Stimulated activated naive B cell treated with anti-CD40 and anti-IgM and Interleukin-4, amounts not matched to agents 10 μg/mL and 1 μg/mL and 100 μg/mL, for 72 hours (primary cell): Measurements from ENCODE around the gene SDCBP2.

Experiments
- ATAC-seq, 2 donors: fragments of 150-1000 bp; cut with Tn5 transposase; replicated peaks; 2 replicates each; pipeline ENCODE4 v1.10.0; 2021; ENCODE audit warnings: moderate library complexity in 1 of 2
- DNase-seq: peaks from one replicate; pipeline ENCODE4 v3.0.0; 2021
- H3K27ac Mint-ChIP-seq: one replicate; pipeline ENCODE4 v1.8.0; 2022; ENCODE audit warnings: mild to moderate bottlenecking, mixed read lengths
- H3K27me3 Mint-ChIP-seq, 2 donors: one replicate each; pipeline ENCODE4 v1.8.0; 2022; ENCODE audit warnings: mixed read lengths in 2 of 2
- H3K36me3 Mint-ChIP-seq, 2 donors: one replicate each; pipeline ENCODE4 v1.8.0; 2022; ENCODE audit warnings: mixed read lengths in 2 of 2, mild to moderate bottlenecking in 1 of 2
- H3K4me1 Mint-ChIP-seq, 2 donors: one replicate each; pipeline ENCODE4 v1.8.0; 2022; ENCODE audit warnings: mixed read lengths in 2 of 2, mild to moderate bottlenecking in 1 of 2
- H3K4me3 Mint-ChIP-seq, 2 donors: one replicate each; pipeline ENCODE4 v1.8.0; 2022; ENCODE audit warnings: mild to moderate bottlenecking in 2 of 2, mixed read lengths in 2 of 2, moderate library complexity in 1 of 2
- H3K9me3 Mint-ChIP-seq, 2 donors: one replicate each; pipeline ENCODE4 v1.8.0; 2022; ENCODE audit warnings: mixed read lengths in 2 of 2, mild to moderate bottlenecking in 1 of 2

The SDCBP2 gene

GRCh38 chr20:1265916-1266166, 63.1 kb downstream of the SDCBP2 start:
- DNase-seq = no peak
- H3K4me1 Mint-ChIP-seq = peaks cover 9 to 16% of the 10 kb centered on the region in 2 donors
- no peak for ATAC-seq
- H3K27ac Mint-ChIP-seq = peak overlapping the region; percentile 91
- peak overlapping the region; percentile 82 to 90 for H3K4me3 Mint-ChIP-seq
- H3K36me3 Mint-ChIP-seq = peaks cover 0 to 4% of the 10 kb centered on the region in 2 donors
- peaks cover 15 to 29% of the 10 kb centered on the region in 2 donors for H3K27me3 Mint-ChIP-seq
- peaks cover 0 to 2% of the 10 kb centered on the region in 2 donors for H3K9me3 Mint-ChIP-seq

DNA sequence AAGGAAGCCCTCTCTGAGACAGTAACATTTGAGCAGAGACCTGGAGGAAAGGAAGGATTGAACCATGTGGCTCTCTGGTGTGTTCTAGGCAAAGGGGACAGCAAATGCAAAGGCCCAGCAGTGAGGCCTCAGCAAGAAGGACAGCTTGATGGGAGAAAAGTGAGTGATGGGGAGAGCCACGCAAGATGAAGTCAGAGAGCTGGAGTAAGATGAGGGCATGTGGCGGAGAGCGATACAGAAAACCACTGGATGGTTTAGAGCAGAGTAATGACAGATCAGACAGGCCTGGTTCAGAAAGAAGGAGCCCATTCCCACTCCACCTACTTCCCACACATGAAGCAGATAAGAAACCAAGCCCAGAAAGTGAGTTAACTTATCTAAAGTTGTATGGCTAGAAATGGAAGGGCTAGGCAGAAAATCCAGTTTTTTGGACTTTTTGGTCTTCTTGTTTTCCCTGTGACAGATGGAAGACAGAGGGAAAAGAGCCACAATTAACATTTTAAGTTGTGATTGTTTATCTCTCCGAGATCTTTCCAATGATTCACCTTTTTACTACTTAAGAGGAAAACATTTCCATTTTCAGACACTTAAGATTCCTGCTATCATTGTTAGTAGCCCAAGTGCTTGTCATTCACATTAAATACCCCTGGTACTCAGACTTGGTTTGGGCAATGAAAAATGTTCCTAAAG, 63.6 kb downstream of the SDCBP2 start:
- Mint-ChIP-seq H3K27ac (peak overlapping the region; percentile 91), H3K9me3 (peaks cover 0 to 2% of the 10 kb centered on the region in 2 donors), H3K4me1 (peaks cover 9 to 16% of the 10 kb centered on the region in 2 donors), H3K36me3 (peaks cover 0 to 4% of the 10 kb centered on the region in 2 donors), H3K4me3 (peak overlapping the region; percentile 82 to 90), H3K27me3 (peaks cover 17 to 29% of the 10 kb centered on the region in 2 donors)
- ATAC-seq = no peak
- DNase-seq = no peak

GRCh38 chr20:1264727-1265126, 64.2 kb downstream of the SDCBP2 start:
- H3K36me3 Mint-ChIP-seq = peaks cover 0 to 4% of the 10 kb centered on the region in 2 donors

GRCh38 chr20:1263853-1264252, 65.1 kb downstream of the SDCBP2 start:
- Mint-ChIP-seq H3K27ac (no peak overlapping the region), H3K36me3 (peaks cover 0 to 4% of the 10 kb centered on the region in 2 donors), H3K4me1 (peaks cover 9 to 16% of the 10 kb centered on the region in 2 donors), H3K27me3 (peaks cover 17 to 29% of the 10 kb centered on the region in 2 donors), H3K9me3 (peaks cover 0 to 2% of the 10 kb centered on the region in 2 donors), H3K4me3 (no peak overlapping the region)
- DNase-seq (no peak), ATAC-seq (no peak)

More at GRCh38 chr20:1264727-1265126, 64.2 kb downstream of the SDCBP2 start:
- peaks cover 17 to 29% of the 10 kb centered on the region in 2 donors for H3K27me3 Mint-ChIP-seq
- peaks cover 0 to 2% of the 10 kb centered on the region in 2 donors for H3K9me3 Mint-ChIP-seq
- no peak overlapping the region for H3K27ac Mint-ChIP-seq
- peaks cover 9 to 16% of the 10 kb centered on the region in 2 donors for H3K4me1 Mint-ChIP-seq
- H3K4me3 Mint-ChIP-seq = peak overlapping the region in 1 of 2 donors; percentile 36
- ATAC-seq (no peak), DNase-seq (no peak)
